Thyroid gland (tissue), 4 donors: Measurements from ENCODE around the gene DYNC1H1. TPM values are rescaled to one million over a fixed set of nuclear protein-coding genes. Genes with fewer than 3 reads are reported as not detected.

Experiments used
- DNase-seq, 2 donors: peaks; one replicate each; pipeline ENCODE4 v3.0.0-alpha.2; 2019
- H3K27ac ChIP-seq, 3 donors: fragments of 200-600 bp; sonication (generic); 1 replicate in 2 of 3; 2 replicates in 1 of 3; pipeline ENCODE4 v1.5.1; 2016 to 2019; ENCODE audit warnings: mild to moderate bottlenecking in 1 of 3, moderate library complexity in 1 of 3
- H3K27me3 ChIP-seq: fragments of 200-600 bp; sonication (generic); one replicate; pipeline ENCODE4 v1.5.1; 2019
- H3K36me3 ChIP-seq, 2 donors: fragments of 200-600 bp; sonication (generic); one replicate each; pipeline ENCODE4 v1.5.1; 2016 to 2019
- H3K4me1 ChIP-seq, 2 donors: fragments of 200-600 bp; sonication (generic); one replicate each; pipeline ENCODE4 v1.5.1; 2017 to 2019
- H3K4me3 ChIP-seq, 3 donors: fragments of 200-600 bp; sonication (generic); replicated peaks in 1 of 3; 1 replicate in 2 of 3; 2 replicates in 1 of 3; pipeline ENCODE4 v1.5.1; 2016; ENCODE audit warnings: mild to moderate bottlenecking in 1 of 3
- H3K9me3 ChIP-seq: fragments of 200-600 bp; sonication (generic); one replicate; pipeline ENCODE4 v1.5.1; 2017
- CTCF ChIP-seq, 6 experiments: fragments of 200-600 bp in 3 of 6; fragments of 450-650 bp in 3 of 6; sonication (generic) in 3 of 6; IDR thresholded peaks; one replicate each; pipeline ENCODE4 v1.5.1; 2016 to 2019; ENCODE audit warnings: antibody characterized with exemption in 6 of 6, mild to moderate bottlenecking in 2 of 6, inconsistent platforms in 1 of 6, moderate library complexity in 1 of 6
- POLR2A ChIP-seq, 2 donors: fragments of 450-650 bp; IDR thresholded peaks; one replicate each; pipeline ENCODE4 v1.6.1; 2017; ENCODE audit warnings: antibody characterized with exemption in 2 of 2, mild to moderate bottlenecking in 2 of 2, moderate library complexity in 1 of 2
- WGBS, 2 donors: methylation state at CpG; one replicate each; pipeline ENCODE4 v1.1.5; 2017; 5-methylcytosine and 5-hydroxymethylcytosine counted together
- intact Hi-C: fragments of 100-400 bp; cut with DNase I; formaldehyde crosslinking; loops from one replicate; pipeline ENCODE4 v1.15.1; 2023
- total RNA-seq, 4 donors: library from RNA; depleted of rRNA; stranded (reverse); fragments of >200 nt; gene quantifications; one replicate each; pipeline ENCODE4 v1.2.3, GENCODE V29; 2016

Gene DYNC1H1
- total RNA-seq, 4 donors from 2014 or later = 464 to 818 (median 553) TPM

GRCh38 chr14:102084931-102085330 lies 120.6 kb downstream of the DYNC1H1 start:
- intact Hi-C loops = no loop called here
- peaks cover 33 to 42% of the 10 kb centered on the region in 2 donors for H3K4me1 ChIP-seq
- 89 to 91% methylated on average over 6 of the region's 6 CpGs for WGBS, 2 donors
- H3K36me3 ChIP-seq = peaks cover 53 to 57% of the 10 kb centered on the region in 2 donors
- H3K27me3 ChIP-seq = no peaks in the 10 kb centered on the region
- TF ChIP-seq POLR2A (IDR thresholded peaks at IDR 0.05) (no peak), CTCF (IDR thresholded peaks at IDR 0.05) (no peak)
- H3K4me3 ChIP-seq = no peak overlapping the region
- DNase-seq = no peak
- H3K9me3 ChIP-seq = no peaks in the 10 kb centered on the region
- peak overlapping the region in 1 of 3 donors; percentile 100 for H3K27ac ChIP-seq

GRCh38 chr14:102085488-102085887 lies 121.1 kb downstream of the DYNC1H1 start:
- 44 to 47% methylated on average over 10 of the region's 10 CpGs for WGBS, 2 donors
- Histone ChIP-seq H3K27ac (peak overlapping the region in 2 of 3 donors; percentile 100), H3K4me3 (peak overlapping the region in 1 of 3 donors; percentile 67), H3K4me1 (peaks cover 35 to 42% of the 10 kb centered on the region in 2 donors), H3K27me3 (no peaks in the 10 kb centered on the region), H3K9me3 (no peaks in the 10 kb centered on the region), H3K36me3 (peaks cover 47 to 51% of the 10 kb centered on the region in 2 donors)
- TF ChIP-seq CTCF (IDR thresholded peaks at IDR 0.05) (no peak), POLR2A (IDR thresholded peaks at IDR 0.05) (no peak)
- intact Hi-C loops = no loop called here
- DNase-seq = no peak

- Histone ChIP-seq H3K4me1 (peaks cover 35 to 42% of the 10 kb centered on the region in 2 donors), H3K9me3 (no peaks in the 10 kb centered on the region), H3K27me3 (no peaks in the 10 kb centered on the region), H3K27ac (peak overlapping the region; percentile 96 to 100 (median 100)), H3K36me3 (peaks cover 41 to 45% of the 10 kb centered on the region in 2 donors), H3K4me3 (peak overlapping the region; percentile 53 to 94 (median 67))
- WGBS, 2 donors = 3 to 4% methylated on average over 33 to 39 of the region's 49 CpGs
- peak; percentile 47 to 52 for DNase-seq
- intact Hi-C loops = no loop called here
- TF ChIP-seq POLR2A (IDR thresholded peaks at IDR 0.05) (no peak), CTCF (IDR thresholded peaks at IDR 0.05) (no peak)
Observed at GRCh38 chr14:102085948-102086708, 121.8 kb downstream of the DYNC1H1 start.

- peaks cover 40 to 42% of the 10 kb centered on the region in 2 donors for H3K4me1 ChIP-seq
- DNase-seq = no peak
- TF ChIP-seq CTCF (IDR thresholded peaks at IDR 0.05) (peak in 1 of 6 experiments; percentile 17), POLR2A (IDR thresholded peaks at IDR 0.05) (no peak)
- H3K4me3 ChIP-seq = peak overlapping the region; percentile 53 to 94 (median 67)
- no peaks in the 10 kb centered on the region for H3K27me3 ChIP-seq
- peak overlapping the region; percentile 96 to 100 (median 100) for H3K27ac ChIP-seq
- intact Hi-C loops = no loop called here
- WGBS, 2 donors = 0% methylated on average over 13 of the region's 32 CpGs; no CpG with 5 or more reads in 1 of the 2 donors
- no peaks in the 10 kb centered on the region for H3K9me3 ChIP-seq
- H3K36me3 ChIP-seq = peaks cover 36 to 39% of the 10 kb centered on the region in 2 donors
Observed at GRCh38 chr14:102086709-102086971, 122.3 kb downstream of the DYNC1H1 start.
